DMS 273 treated with DMSO at 0.1 percent for 48 hours (cell line): ENCODE data around the gene PWP2.
"Not testable (repeated sequence)": the region's sequence is repeated elsewhere in the genome, so short reads cannot be mapped to it uniquely, and the experiment has no call there.

Experiments used
- DNase-seq: peaks from one replicate; lab custom pipeline; 2025; lab: John Stamatoyannopoulos, UW

PWP2 gene

DNA sequence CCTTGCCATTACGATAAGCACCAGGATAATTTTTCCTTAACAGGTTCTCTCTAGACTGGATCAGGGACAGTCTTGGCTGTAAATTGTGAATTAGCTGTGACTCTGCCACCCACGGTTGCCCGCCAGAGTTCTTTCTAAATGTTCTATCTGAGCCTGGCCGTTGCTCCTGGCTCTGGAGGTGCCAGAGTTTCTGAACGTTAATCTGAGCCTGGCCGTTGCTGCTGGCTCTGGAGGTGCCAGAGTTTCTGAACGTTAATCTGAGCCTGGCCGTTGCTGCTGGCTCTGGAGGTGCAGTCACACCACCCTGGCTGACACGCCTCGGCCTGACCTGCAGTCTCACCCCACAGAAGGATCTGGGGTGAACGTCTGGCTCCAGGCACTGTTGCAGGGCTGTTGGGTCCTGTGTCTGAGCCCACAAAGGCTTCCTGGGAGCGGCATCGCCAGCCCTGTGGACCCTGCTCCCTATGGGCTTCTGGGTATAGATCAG, 56.0 kb downstream of the PWP2 start:
- not testable (repeated sequence) for DNase-seq

DNA sequence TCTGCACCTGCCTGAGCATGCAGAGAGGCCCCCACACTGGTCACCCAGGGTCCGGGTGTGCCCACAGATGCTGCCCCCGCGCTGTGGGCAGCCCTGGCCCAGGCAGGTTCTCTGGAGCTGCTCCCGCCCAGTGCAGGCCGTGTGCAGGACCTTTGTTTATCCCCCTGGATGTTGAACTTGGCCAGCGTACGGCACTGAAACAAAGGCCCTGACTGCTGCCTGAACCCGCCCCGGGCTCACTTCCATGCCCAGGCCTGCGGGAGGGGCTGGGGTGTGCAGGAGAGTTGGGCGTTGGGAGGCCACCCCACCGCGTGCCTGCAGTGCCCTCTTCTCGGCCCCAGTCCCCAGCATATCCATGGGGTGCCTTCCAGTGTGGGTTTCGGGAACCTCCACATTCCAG, 58.7 kb downstream of the PWP2 start:
- not testable (repeated sequence) for DNase-seq

DNA sequence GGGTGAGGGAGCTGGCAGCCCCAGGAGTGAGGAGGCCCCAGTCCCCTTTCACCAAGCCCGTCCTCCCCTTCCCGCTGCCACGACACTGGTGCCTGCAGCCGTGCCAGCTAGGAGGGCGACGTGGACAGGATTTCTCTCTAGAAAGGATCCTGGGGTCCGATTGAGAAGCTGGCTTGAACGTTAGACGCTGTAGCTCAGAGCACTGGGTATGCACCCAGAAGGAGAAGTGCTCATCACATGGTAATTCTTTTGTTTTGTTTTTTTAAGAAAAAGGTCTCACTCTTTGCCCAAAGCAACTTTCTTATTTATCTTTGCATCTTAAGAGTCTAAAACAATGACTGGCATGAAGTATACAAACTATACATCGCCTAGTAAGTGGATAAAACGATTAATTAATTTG, 60.3 kb downstream of the PWP2 start:
- not testable (repeated sequence) for DNase-seq

DNA sequence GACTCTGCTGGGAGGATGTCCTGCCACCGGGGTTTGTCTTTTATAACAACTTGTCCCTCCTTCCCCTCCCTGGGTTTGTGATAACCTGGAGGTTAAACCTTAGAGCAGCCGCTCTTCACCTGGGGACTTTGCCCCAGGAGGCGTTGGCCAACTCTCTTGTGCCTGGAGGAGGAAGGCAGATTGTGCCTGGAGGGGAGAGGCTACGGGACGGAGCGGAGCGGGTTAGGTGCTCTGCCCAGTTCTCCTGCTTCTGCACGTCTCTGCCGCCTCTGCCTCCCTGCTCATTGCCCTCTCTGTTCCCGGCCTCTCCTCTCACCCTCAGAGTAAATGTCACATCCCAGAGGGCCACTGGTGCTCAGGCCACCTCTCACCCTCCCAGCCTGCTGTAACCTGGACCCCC, 63.1 kb downstream of the PWP2 start:
- DNase-seq, result not testable (repeated sequence)

DNA sequence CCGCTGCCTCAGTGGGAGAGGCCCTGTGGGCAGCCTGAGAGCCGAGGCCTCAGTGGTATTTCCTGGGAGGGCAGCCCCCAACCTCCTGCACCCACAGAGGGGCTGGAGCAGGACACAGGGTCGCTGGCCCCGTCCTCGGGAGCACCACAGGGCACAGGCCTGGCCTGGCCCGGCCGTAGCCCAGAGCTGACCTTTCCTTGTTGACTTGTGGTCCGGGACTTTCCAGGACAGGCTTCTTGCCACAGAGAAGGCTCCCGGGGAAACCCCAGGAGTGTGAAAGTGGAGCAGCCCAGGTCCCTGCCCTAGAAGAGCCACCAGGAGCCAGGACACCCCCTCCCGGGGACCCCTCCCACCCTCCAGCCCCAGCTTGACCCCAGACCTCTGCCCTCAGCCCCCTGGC, 63.7 kb downstream of the PWP2 start:
- DNase-seq, result not testable (repeated sequence)

DNA sequence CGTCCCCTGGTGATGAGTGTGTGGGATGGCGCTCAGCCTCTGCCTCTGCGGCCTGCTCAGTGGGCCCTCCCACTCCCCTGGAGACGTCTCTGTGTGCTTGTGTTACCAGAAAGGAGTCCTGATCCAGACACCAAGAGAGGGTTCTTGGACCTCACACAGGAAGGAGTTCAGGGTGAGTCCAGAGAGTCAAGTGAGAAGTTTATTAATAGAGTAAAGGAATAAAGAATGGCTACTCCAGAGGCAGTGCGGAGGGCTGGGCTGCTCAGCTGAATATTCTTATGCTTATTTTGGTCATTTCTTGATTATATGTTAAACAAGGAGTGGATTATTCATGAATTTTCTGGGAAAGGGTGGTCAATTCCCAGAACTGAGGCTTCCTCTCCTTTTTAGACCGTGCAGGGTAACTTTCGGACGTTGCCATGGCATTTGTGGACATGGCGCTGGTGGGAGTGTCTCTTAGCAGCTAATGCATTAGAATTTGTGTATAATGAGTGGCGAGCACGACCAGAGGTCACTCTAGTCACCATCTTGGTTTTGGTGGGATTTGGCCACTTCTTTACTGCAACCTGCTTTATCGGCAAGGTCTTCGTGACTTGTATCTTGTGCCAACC, 64.9 kb downstream of the PWP2 start:
- DNase-seq, result not testable (repeated sequence)

DNA sequence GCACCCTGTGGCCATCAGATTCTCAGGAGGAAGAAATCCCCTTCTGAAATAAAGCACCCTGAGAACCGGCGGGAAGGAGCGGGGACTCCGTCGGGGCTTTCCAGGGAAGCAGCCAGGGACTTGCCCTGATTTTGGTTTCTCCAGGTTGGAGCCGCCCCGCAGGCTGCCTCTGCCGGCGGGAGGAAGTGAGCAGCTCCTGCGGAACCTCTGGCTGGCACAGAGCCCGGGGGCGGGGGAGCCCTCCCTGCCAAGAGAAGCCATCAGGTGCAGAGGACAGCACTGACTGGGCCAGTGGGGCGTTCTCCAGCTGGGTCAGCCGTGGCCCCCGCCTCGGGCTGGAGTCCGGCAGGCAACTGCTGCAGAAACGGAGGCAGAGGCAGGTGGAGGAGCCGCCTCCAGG, 65.5 kb downstream of the PWP2 start:
- DNase-seq, result not testable (repeated sequence)

DNA sequence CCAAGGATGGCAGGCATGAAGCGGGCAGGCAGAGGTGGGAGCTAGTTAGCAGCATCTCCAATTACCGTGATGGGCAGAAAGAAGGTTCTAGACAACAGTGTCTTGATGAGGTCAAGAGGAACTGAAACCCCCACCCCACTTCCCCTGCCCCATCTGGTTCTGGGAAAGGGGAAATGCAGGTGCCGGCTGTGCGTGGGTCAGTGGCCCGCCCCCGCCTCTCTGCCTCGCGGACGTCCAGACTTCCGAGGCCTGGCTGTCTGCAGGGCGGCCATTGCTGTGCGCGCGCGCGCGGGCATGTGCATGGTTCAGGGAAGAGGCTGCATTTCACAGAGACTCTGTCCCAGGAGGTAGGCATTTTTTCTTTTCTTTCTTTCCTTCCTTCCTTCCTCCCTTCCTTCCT, 68.0 kb downstream of the PWP2 start:
- not testable (repeated sequence) for DNase-seq

DNA sequence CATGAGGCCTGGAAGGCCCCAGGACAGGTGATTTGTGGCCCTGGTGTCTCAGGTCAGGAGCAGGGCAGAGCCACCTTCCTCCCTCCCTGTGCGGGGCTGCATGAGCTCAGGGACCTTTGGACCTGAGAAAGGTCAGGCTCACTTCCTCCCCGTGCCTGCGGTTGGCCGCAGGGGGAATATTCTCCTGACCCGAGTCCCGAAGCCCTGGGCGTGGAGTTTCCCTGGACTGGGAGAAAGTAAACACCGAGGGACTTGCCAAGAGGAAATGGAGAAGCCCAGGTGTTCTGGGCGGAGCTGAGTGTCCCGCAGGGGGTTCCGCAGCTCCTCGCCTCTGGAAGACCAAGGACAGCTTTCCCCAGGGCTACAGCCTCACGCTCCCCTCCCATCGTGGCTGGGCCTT, 68.9 kb downstream of the PWP2 start:
- not testable (repeated sequence) for DNase-seq
